SK-N-SH (cell line): ENCODE measurements around the gene HMOX1. TPM values are rescaled to one million over a fixed set of nuclear protein-coding genes. Genes with fewer than 3 reads are reported as not detected.

Source experiments
- CTCF ChIA-PET: fragments of 300-600, 350-600 bp; formaldehyde crosslinking; extraction: SDS; loops from one replicate; lab custom pipeline; 2021; lab: Yijun Ruan, JAX
- POLR2A ChIA-PET: fragments of 350-600 bp; sonication (Branson Sonifier 250); formaldehyde crosslinking; extraction: SDS; loops from one replicate; lab custom pipeline; 2020; ENCODE audit warnings: antibody characterized with exemption, inconsistent platforms; lab: Yijun Ruan, JAX
- DNase-seq: peaks from one replicate; pipeline ENCODE4 v3.0.0; 2012
- H2AFZ ChIP-seq: fragments of 200-600 bp; sonication (generic); 2 replicates; pipeline ENCODE4 v1.8.1; 2016; ENCODE audit warnings: antibody characterized with exemption, mild to moderate bottlenecking, low read depth
- H3F3A ChIP-seq: fragments of 200-600 bp; sonication (generic); replicated peaks from 2 replicates; pipeline ENCODE3; 2016; ENCODE audit warnings: antibody characterized with exemption, mild to moderate bottlenecking; ENCODE audit not compliant: insufficient read depth
- H3K27ac ChIP-seq, 2 experiments: fragments of 200-500 bp in 1 of 2; fragments of 200-600 bp in 1 of 2; sonication (Bioruptor generic) in 1 of 2; sonication (generic), shearing (Covaris generic) in 1 of 2; 2 replicates each; pipeline versions ENCODE4 v1.5.1 to v1.6.1; 2014 to 2016; ENCODE audit warnings: low read depth in 2 of 2, inconsistent platforms in 1 of 2, low read length in 1 of 2, mild to moderate bottlenecking in 1 of 2, mixed read lengths in 1 of 2
- H3K27me3 ChIP-seq: fragments of 200-600 bp; sonication (generic), shearing (Covaris generic); 2 replicates; pipeline ENCODE4 v1.6.1; 2016; ENCODE audit warnings: mixed run types; ENCODE audit not compliant: insufficient read depth
- H3K36me3 ChIP-seq, 2 experiments: fragments of 200-500 bp in 1 of 2; fragments of 200-600 bp in 1 of 2; sonication (Bioruptor generic) in 1 of 2; sonication (generic) in 1 of 2; replicated peaks in 1 of 2; 2 replicates each; pipeline versions ENCODE3 to v1.5.1; 2014 to 2016; ENCODE audit warnings: low read length in 1 of 2, mild to moderate bottlenecking in 1 of 2; ENCODE audit not compliant: insufficient read depth in 2 of 2, control insufficient read depth in 1 of 2
- H3K4me1 ChIP-seq, 2 experiments: fragments of 200-500 bp in 1 of 2; fragments of 200-600 bp in 1 of 2; sonication (Bioruptor generic) in 1 of 2; sonication (generic), shearing (Covaris generic) in 1 of 2; 2 replicates each; pipeline versions ENCODE4 v1.5.1 to v1.6.1; 2014 to 2016; ENCODE audit warnings: low read depth in 1 of 2, low read length in 1 of 2, mixed run types in 1 of 2; ENCODE audit not compliant: insufficient read depth in 2 of 2, control insufficient read depth in 1 of 2
- H3K4me2 ChIP-seq: fragments of 200-600 bp; sonication (generic), shearing (Covaris generic); 2 replicates; pipeline ENCODE4 v1.6.1; 2017; ENCODE audit warnings: mixed run types
- H3K4me3 ChIP-seq, 2 experiments: fragments of 200-500 bp in 1 of 2; fragments of 200-600 bp in 1 of 2; sonication (Bioruptor generic) in 1 of 2; sonication (generic), shearing (Covaris generic) in 1 of 2; 2 replicates each; pipeline versions ENCODE4 v1.5.1 to v1.8.1; 2014 to 2016; ENCODE audit warnings: low read depth in 2 of 2, inconsistent platforms in 1 of 2, low read length in 1 of 2, mild to moderate bottlenecking in 1 of 2, mixed read lengths in 1 of 2, moderate library complexity in 1 of 2
- H3K79me2 ChIP-seq: fragments of 200-600 bp; sonication (generic); 2 replicates; pipeline ENCODE4 v1.8.1; 2017; ENCODE audit warnings: mild to moderate bottlenecking; ENCODE audit not compliant: insufficient read depth
- H3K9ac ChIP-seq: fragments of 200-600 bp; sonication (generic); 2 replicates; pipeline ENCODE4 v1.6.1; 2017; ENCODE audit warnings: mixed run types
- H3K9me2 ChIP-seq: fragments of 200-600 bp; sonication (generic); 2 replicates; pipeline ENCODE4 v1.6.1; 2017; ENCODE audit warnings: mixed run types
- H3K9me3 ChIP-seq: fragments of 200-600 bp; sonication (generic); 2 replicates; pipeline ENCODE4 v1.6.1; 2017; ENCODE audit warnings: mixed run types, mild to moderate bottlenecking, moderate library complexity
- H4K20me1 ChIP-seq: fragments of 200-600 bp; sonication (generic); 2 replicates; pipeline ENCODE4 v1.6.1; 2017; ENCODE audit warnings: mild to moderate bottlenecking, mixed run types; ENCODE audit not compliant: insufficient read depth
- CHD2 ChIP-seq: fragments of 150-350 bp; IDR thresholded peaks from 2 replicates; pipeline ENCODE4 v1.6.1; 2018; ENCODE audit warnings: low read length; ENCODE audit not compliant: partially characterized antibody
- EP300 ChIP-seq, 2 experiments: IDR thresholded peaks; 2 replicates each; pipeline versions ENCODE4 v1.4.0 to v1.6.1; 2012; ENCODE audit warnings: borderline replicate concordance in 1 of 2, low read depth in 1 of 2, low read length in 1 of 2
- FOSL2 ChIP-seq: IDR thresholded peaks from 2 replicates; pipeline ENCODE4 v1.4.0; 2012; ENCODE audit warnings: low read depth, mild to moderate bottlenecking, moderate library complexity, borderline replicate concordance
- MXI1 ChIP-seq: IDR thresholded peaks from 2 replicates; pipeline ENCODE4 v1.6.1; 2012; ENCODE audit warnings: mild to moderate bottlenecking, low read depth, low read length, improper control_type of control experiment
- NFIC ChIP-seq: IDR thresholded peaks from 2 replicates; pipeline ENCODE4 v1.4.0; 2012; ENCODE audit warnings: borderline replicate concordance
- RAD21 ChIP-seq: IDR thresholded peaks from 2 replicates; pipeline ENCODE4 v1.6.1; 2012; ENCODE audit warnings: mild to moderate bottlenecking, low read length
- REST ChIP-seq: IDR thresholded peaks from 2 replicates; pipeline ENCODE4 v1.6.1; 2012; ENCODE audit warnings: mild to moderate bottlenecking, low read depth, low read length, moderate library complexity
- TAF1 ChIP-seq: IDR thresholded peaks from 2 replicates; pipeline ENCODE4 v1.6.1; 2012; ENCODE audit warnings: low read depth, mild to moderate bottlenecking, low read length, moderate library complexity, borderline replicate concordance
- TEAD4 ChIP-seq: IDR thresholded peaks from 2 replicates; pipeline ENCODE4 v1.4.0; 2012; ENCODE audit warnings: mild to moderate bottlenecking, borderline replicate concordance; ENCODE audit not compliant: insufficient read depth
- USF1 ChIP-seq: IDR thresholded peaks from 2 replicates; pipeline ENCODE4 v1.4.0; 2012; ENCODE audit warnings: low read depth, borderline replicate concordance
- YY1 ChIP-seq: IDR thresholded peaks from 2 replicates; pipeline ENCODE4 v1.4.0; 2012; ENCODE audit warnings: low read depth, mild to moderate bottlenecking
- WGBS: methylation state at CpG from one replicate; pipeline ENCODE4 v1.1.6; 2017; ENCODE audit warnings: low lambda C conversion rate; 5-methylcytosine and 5-hydroxymethylcytosine counted together
- polyA plus RNA-seq, 3 experiments: library from polyadenylated mRNA; depleted of rRNA; stranded (reverse); fragments of >200 nt; gene quantifications; 2 replicates each; pipeline ENCODE4 v1.2.3, GENCODE V29; 2012
- TF ChIP-seq, protein P1 (sequence below): fragments of 150-350 bp; IDR thresholded peaks from 2 replicates; pipeline ENCODE4 v1.6.1; 2016; ENCODE audit warnings: mild to moderate bottlenecking, low read depth, low read length
- TF ChIP-seq, protein P2 (sequence below): IDR thresholded peaks from 2 replicates; pipeline ENCODE4; 2012
- TF ChIP-seq, protein P3 (sequence below): IDR thresholded peaks from 2 replicates; pipeline ENCODE4 v1.4.0; 2012; ENCODE audit warnings: low read depth, borderline replicate concordance
- TF ChIP-seq, protein P4 (sequence below): fragments of 200-600 bp; sonication (generic); IDR thresholded peaks from 2 replicates; pipeline ENCODE4 v1.6.1; 2017; ENCODE audit warnings: antibody characterized with exemption, mild to moderate bottlenecking, moderate library complexity

Gene HMOX1
- polyA plus RNA-seq, 1 of the 3 experiments (the other 2 are of a cell fraction): 13.7 TPM

DNA sequence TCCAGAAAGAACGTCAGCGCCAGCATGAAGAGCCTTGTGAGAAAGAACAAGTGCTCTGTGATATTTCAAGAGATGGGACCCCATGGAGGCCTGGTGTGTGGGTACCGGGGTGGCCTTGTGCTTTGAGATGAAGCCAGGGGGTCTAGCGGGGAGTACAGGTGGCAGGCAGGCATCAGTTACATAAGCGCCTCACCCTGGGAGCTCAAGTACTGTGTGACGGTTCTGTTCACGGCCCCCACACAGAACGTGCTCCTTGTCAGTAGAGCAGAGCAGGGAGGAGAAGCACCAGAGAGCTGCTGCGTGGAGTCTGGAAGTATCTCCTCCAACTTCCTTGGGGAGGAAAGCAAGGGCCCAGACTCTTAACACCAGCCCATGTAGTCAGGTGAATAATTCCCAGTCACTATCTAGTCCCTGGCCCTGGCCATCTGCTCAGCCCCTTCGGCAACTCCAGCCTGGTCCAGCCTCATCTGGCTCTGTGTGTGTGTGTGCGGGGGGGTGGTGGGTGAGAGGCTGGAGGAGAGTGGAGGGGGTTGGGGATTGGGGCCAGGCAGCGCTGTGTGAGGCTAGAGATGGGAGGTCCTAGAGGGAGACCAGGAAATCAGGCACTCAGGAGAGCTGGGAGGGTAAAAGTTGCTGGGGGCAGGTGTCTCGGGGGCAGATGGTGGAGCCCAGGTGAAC lies 51.5 kb downstream of the HMOX1 start (continued):
- TF ChIP-seq, protein P1, sequence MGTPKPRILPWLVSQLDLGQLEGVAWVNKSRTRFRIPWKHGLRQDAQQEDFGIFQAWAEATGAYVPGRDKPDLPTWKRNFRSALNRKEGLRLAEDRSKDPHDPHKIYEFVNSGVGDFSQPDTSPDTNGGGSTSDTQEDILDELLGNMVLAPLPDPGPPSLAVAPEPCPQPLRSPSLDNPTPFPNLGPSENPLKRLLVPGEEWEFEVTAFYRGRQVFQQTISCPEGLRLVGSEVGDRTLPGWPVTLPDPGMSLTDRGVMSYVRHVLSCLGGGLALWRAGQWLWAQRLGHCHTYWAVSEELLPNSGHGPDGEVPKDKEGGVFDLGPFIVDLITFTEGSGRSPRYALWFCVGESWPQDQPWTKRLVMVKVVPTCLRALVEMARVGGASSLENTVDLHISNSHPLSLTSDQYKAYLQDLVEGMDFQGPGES: no peak
- TF ChIP-seq, protein P2, sequence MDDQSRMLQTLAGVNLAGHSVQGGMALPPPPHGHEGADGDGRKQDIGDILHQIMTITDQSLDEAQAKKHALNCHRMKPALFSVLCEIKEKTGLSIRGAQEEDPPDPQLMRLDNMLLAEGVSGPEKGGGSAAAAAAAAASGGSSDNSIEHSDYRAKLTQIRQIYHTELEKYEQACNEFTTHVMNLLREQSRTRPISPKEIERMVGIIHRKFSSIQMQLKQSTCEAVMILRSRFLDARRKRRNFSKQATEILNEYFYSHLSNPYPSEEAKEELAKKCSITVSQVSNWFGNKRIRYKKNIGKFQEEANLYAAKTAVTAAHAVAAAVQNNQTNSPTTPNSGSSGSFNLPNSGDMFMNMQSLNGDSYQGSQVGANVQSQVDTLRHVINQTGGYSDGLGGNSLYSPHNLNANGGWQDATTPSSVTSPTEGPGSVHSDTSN: no peak

GRCh38 chr22:35434061-35434710 lies 53.3 kb downstream of the HMOX1 start:
- DNase-seq: no peak

More at GRCh38 chr22:35434061-35434710, 53.3 kb downstream of the HMOX1 start:
- H3K36me3 ChIP-seq: peaks cover 0 to 9% of the 10 kb centered on the region in 2 experiments
- H3K9me2 ChIP-seq: no peaks in the 10 kb centered on the region
- no peaks in the 10 kb centered on the region for H3K27me3 ChIP-seq
- H4K20me1 ChIP-seq: no peaks in the 10 kb centered on the region
- H3K4me1 ChIP-seq: peaks cover 0 to 9% of the 10 kb centered on the region in 2 experiments; a peak in 1 of 4 replicates
- no peak overlapping the region for H3K9ac ChIP-seq
- H3K9me3 ChIP-seq: no peaks in the 10 kb centered on the region
- no peak overlapping the region for H2AFZ ChIP-seq
- no peaks in the 10 kb centered on the region for H3K79me2 ChIP-seq
- 94% methylated on average over 4 of the region's 5 CpGs for WGBS
- no peak overlapping the region for H3K27ac ChIP-seq
- H3K4me2 ChIP-seq: no peak overlapping the region
- ChIA-PET POLR2A (interaction anchor here (0.6 kb wide), 1 partner anchor 34 kb away, joined by 5 read pairs; no protein-coding TSS in a partner anchor), CTCF (interaction anchor here (1.0 to 1.7 kb wide), 3 partner anchors 148 to 690 kb away, joined by 3 to 8 read pairs (median 4); no protein-coding TSS in a partner anchor)
- H3K4me3 ChIP-seq: no peak overlapping the region
- TF ChIP-seq, protein P3, sequence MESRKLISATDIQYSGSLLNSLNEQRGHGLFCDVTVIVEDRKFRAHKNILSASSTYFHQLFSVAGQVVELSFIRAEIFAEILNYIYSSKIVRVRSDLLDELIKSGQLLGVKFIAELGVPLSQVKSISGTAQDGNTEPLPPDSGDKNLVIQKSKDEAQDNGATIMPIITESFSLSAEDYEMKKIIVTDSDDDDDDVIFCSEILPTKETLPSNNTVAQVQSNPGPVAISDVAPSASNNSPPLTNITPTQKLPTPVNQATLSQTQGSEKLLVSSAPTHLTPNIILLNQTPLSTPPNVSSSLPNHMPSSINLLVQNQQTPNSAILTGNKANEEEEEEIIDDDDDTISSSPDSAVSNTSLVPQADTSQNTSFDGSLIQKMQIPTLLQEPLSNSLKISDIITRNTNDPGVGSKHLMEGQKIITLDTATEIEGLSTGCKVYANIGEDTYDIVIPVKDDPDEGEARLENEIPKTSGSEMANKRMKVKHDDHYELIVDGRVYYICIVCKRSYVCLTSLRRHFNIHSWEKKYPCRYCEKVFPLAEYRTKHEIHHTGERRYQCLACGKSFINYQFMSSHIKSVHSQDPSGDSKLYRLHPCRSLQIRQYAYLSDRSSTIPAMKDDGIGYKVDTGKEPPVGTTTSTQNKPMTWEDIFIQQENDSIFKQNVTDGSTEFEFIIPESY: no peak
- TF ChIP-seq CHD2: no peak
- no peak for TF ChIP-seq USF1
- TF ChIP-seq, protein P4, sequence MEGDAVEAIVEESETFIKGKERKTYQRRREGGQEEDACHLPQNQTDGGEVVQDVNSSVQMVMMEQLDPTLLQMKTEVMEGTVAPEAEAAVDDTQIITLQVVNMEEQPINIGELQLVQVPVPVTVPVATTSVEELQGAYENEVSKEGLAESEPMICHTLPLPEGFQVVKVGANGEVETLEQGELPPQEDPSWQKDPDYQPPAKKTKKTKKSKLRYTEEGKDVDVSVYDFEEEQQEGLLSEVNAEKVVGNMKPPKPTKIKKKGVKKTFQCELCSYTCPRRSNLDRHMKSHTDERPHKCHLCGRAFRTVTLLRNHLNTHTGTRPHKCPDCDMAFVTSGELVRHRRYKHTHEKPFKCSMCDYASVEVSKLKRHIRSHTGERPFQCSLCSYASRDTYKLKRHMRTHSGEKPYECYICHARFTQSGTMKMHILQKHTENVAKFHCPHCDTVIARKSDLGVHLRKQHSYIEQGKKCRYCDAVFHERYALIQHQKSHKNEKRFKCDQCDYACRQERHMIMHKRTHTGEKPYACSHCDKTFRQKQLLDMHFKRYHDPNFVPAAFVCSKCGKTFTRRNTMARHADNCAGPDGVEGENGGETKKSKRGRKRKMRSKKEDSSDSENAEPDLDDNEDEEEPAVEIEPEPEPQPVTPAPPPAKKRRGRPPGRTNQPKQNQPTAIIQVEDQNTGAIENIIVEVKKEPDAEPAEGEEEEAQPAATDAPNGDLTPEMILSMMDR: no peak
- TF ChIP-seq TEAD4: no peak
- TF ChIP-seq, protein P2: no peak
- no peak for TF ChIP-seq FOSL2
- TF ChIP-seq REST: no peak
- no peak for TF ChIP-seq EP300 (IDR thresholded peaks at IDR 0.05; ENCODE audit: borderline replicate concordance in 1 of 2, low read depth in 1 of 2, low read length in 1 of 2)
- no peak for TF ChIP-seq NFIC
- TF ChIP-seq YY1: no peak
- TF ChIP-seq MXI1: no peak
- no peak for TF ChIP-seq TAF1
- TF ChIP-seq RAD21: no peak
- H3F3A ChIP-seq: no peaks in the 10 kb centered on the region
